ENCODE data around the gene PCNX4.

- TF ChIP-seq, protein P1, sequence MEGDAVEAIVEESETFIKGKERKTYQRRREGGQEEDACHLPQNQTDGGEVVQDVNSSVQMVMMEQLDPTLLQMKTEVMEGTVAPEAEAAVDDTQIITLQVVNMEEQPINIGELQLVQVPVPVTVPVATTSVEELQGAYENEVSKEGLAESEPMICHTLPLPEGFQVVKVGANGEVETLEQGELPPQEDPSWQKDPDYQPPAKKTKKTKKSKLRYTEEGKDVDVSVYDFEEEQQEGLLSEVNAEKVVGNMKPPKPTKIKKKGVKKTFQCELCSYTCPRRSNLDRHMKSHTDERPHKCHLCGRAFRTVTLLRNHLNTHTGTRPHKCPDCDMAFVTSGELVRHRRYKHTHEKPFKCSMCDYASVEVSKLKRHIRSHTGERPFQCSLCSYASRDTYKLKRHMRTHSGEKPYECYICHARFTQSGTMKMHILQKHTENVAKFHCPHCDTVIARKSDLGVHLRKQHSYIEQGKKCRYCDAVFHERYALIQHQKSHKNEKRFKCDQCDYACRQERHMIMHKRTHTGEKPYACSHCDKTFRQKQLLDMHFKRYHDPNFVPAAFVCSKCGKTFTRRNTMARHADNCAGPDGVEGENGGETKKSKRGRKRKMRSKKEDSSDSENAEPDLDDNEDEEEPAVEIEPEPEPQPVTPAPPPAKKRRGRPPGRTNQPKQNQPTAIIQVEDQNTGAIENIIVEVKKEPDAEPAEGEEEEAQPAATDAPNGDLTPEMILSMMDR (IDR thresholded peaks at IDR 0.05), result peak in 2 of 3 donors; percentile 45 to 53
- TF ChIP-seq POLR2A (IDR thresholded peaks at IDR 0.05) (no peak), POLR2AphosphoS5 (IDR thresholded peaks at IDR 0.05) (no peak)
These were observed 27.1 kb upstream of the PCNX4 start for GRCh38 chr14:60064491-60065072.

Measured in breast epithelium (tissue), 3 donors.